Mucosa of stomach (tissue), 1 donor: ENCODE measurements around the gene TCIRG1.
A peak's percentile ranks its signal among the peaks of the same experiment; 100 is the strongest.

ENCODE experiments used
- H3K27me3 ChIP-seq: one replicate; pipeline ENCODE4 v1.7.0; 2013; ENCODE audit warnings: mild to moderate bottlenecking, low read length; ENCODE audit not compliant: control insufficient read depth, insufficient read depth
- H3K36me3 ChIP-seq: one replicate; pipeline ENCODE4 v1.7.0; 2013; ENCODE audit warnings: low read length; ENCODE audit not compliant: control insufficient read depth, insufficient read depth
- H3K4me1 ChIP-seq: one replicate; pipeline ENCODE4 v1.7.0; 2013; ENCODE audit warnings: mild to moderate bottlenecking, low read length; ENCODE audit not compliant: control insufficient read depth, insufficient read depth
- H3K4me3 ChIP-seq: one replicate; pipeline ENCODE4 v1.7.0; 2013; ENCODE audit warnings: low read length
- H3K9ac ChIP-seq: one replicate; pipeline ENCODE4 v1.7.0; 2013; ENCODE audit warnings: mild to moderate bottlenecking, low read length, moderate library complexity
- H3K9me3 ChIP-seq: one replicate; pipeline ENCODE4 v1.7.0; 2013; ENCODE audit warnings: mild to moderate bottlenecking, low read length, moderate library complexity; ENCODE audit not compliant: control insufficient read depth
- donor health status: Pancreatic carcinoma.

The TCIRG1 gene

DNA sequence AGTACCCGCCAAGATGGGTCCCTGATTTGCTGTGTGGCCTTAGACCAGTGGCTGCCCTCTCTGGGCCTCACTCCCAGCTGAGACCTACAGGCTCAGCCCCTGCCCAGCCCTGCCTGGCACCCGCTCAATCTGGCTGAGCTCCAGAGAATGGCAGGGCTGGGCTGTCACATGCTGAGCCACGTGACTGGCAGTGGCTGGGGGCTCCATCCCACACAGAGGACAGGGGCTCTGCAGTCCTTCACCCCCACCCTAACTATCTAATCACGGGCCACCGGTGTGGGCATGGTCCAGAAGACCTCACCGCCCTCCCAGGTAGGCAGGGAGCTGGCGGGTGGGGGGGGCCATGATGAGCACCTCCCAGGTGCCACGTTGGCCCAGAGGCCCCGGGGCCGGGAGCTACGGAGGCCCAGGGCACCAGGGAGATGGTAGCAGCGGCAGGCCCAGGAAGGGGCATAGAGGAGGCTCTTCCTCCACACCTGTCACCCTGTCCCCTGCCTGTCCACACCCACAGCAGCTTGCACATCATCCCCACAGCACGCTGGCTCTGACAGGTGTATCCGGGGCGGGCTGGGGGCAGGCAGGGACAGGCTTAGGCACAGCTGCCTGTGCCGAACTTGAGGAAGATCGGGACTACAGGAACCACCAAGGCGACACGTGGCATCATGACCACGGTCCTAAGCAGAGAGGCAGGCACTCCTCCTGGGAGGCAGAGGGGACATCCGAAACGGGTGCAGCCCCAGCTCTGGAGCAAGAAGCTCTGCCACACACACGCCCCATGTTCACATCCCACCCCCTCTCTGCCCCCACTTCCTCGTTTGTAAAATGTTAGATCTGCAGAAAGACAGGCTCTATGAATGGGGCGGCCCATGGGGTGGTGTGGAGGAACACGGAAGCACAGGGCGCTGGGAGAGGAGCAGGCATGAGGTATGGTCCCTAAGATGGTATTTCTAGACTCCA, 30.2 kb upstream of the TCIRG1 start:
- Histone ChIP-seq H3K4me1 (peaks cover 79% of the 10 kb centered on the region), H3K27me3 (no peaks in the 10 kb centered on the region), H3K36me3 (no peaks in the 10 kb centered on the region), H3K4me3 (no peak overlapping the region), H3K9ac (peak overlapping the region; percentile 59), H3K9me3 (no peaks in the 10 kb centered on the region)

DNA sequence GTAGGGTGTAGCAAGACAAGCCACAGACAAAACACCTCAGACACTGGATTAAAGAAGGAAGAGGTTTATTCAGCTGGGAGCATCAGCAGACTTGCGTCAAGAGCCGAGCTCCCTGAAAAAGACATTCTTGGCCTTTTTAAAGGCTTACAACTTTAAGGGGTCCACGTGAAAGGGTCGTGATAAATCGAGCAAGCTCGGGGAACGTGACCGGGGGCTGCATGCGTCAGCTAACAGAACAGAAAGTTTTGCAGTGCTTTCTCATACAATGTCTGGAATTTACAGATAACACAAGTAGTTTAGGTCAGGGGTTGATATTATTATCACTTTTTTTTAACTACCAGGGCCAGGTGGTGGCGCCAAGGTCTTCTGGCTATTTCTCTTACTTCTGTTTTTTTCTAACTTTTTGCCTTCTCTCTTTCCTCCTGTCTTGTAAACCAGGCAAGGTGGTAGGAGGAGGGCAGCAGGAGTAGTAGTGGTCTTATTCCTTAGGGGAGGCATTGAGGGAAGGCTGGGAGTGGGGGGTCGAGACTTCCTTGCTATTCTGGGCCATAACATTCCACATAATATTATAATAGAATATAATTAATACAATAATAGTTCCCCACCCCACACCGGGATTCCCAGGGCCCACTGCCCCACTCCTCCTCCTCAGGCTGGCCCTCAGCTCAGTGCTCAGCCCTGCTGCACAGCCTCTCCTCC, 29.3 kb upstream of the TCIRG1 start:
- H3K4me1 ChIP-seq: peaks cover 83% of the 10 kb centered on the region
- no peaks in the 10 kb centered on the region for H3K9me3 ChIP-seq
- H3K4me3 ChIP-seq: no peak overlapping the region
- no peaks in the 10 kb centered on the region for H3K27me3 ChIP-seq
- no peaks in the 10 kb centered on the region for H3K36me3 ChIP-seq
- H3K9ac ChIP-seq: peak overlapping the region; percentile 79

DNA sequence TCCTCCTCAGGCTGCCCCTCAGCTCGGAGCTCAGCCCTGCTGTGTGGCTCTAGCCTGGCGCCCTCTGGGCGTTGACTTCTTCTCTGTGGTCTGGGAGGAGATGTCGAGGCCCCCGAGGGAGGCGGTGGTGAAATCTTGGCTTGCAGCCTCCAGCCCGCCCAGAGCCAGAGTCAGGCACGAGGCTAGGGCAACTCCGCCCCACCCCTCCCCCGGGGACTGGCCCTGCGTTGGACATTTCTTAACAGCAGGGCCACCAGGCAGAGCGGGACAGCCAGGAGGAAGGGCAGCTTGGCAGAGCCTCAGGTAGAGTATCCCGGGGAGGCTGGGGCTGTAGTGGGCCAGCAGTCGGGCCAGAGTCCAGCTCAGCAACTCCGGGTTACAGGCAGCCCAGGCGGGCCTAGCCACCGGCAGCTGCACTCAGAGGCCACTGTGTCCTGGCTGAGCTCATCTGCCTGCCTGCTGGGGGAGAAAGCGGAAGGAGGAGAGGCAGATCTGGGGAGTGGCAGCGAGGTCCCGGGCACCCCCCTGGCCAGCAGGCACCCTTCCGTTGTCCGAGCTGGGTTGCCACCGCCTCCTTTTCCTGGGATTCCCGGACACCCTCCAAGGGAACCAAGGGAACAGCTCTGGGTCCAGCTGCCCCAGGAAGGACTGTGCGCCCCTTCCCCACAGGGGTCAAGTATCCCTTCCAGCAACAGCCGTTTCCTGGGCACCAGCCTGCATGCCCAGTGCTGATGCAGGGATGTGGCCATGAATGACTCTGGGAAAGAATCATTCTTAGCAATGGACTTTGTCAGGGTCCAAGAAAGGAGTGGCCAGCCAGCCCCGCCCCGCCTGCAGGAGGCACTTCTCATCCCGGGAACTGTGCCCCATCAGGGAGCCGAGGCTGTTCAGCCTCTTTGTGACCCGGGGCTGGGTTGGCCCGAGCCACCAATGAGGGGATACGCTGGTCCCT, 28.5 kb upstream of the TCIRG1 start, which contains the start of gene ALDH3B1:
Gene ALDH3B1, plus strand, starts transcription at position 238 of the 952 bp plus-strand sequence. CDS start 4,971 bp downstream, outside the sequence.
- H3K9ac ChIP-seq: peak within 1 kb of the TSS; percentile 79
- no peaks in the 10 kb centered on the region for H3K27me3 ChIP-seq
- H3K4me3 ChIP-seq: peak within 1 kb of the TSS; percentile 49
- peaks cover 88% of the 10 kb centered on the region for H3K4me1 ChIP-seq
- no peaks in the 10 kb centered on the region for H3K9me3 ChIP-seq
- no peaks in the 10 kb centered on the region for H3K36me3 ChIP-seq

DNA sequence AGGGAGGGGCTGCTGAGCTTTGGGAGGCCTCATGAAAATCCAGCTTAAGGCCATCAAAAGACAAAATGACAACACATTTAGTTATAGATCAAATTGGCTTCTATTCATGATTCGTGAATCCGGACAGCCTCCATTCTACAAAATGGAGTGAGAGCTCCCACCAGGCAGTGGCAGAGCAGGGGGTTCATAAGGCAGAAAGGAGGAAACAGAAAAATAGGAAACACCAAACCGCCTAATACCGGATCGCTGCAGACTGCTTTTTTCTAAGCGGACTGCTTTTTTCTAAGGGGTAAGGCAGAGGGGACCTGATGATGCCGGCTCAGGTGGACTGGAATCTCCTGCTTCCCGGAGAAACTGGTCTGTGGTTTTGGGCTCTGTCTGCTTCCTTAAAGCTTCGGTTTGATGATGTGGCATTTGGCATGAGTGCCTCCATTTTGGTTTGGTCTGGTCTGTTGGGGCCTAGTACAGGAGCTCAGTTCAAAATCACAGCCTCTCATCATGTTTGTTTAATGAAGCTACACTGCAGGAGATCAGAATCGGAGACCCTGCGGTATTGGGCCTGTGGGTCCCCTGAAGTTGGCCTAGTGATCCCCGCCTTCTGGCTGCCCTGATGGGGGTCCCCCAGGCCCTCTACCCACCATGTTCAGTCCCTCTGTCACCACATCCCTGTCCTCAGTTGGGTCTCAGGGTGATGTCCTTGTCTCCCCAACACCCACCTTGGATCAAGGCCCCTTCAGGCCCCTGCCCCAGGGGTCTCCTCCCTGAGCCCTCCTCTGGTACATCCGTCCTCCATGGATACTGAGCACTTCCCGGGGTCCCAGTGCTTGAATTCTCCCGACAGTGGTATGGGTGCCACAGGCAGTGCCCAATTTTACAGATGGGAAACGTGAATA, 27.5 kb upstream of the TCIRG1 start:
- peak overlapping the region; percentile 79 for H3K9ac ChIP-seq
- H3K4me1 ChIP-seq: peaks cover 86% of the 10 kb centered on the region
- H3K27me3 ChIP-seq: no peaks in the 10 kb centered on the region
- H3K9me3 ChIP-seq: no peaks in the 10 kb centered on the region
- peak overlapping the region; percentile 49 for H3K4me3 ChIP-seq
- no peaks in the 10 kb centered on the region for H3K36me3 ChIP-seq

DNA sequence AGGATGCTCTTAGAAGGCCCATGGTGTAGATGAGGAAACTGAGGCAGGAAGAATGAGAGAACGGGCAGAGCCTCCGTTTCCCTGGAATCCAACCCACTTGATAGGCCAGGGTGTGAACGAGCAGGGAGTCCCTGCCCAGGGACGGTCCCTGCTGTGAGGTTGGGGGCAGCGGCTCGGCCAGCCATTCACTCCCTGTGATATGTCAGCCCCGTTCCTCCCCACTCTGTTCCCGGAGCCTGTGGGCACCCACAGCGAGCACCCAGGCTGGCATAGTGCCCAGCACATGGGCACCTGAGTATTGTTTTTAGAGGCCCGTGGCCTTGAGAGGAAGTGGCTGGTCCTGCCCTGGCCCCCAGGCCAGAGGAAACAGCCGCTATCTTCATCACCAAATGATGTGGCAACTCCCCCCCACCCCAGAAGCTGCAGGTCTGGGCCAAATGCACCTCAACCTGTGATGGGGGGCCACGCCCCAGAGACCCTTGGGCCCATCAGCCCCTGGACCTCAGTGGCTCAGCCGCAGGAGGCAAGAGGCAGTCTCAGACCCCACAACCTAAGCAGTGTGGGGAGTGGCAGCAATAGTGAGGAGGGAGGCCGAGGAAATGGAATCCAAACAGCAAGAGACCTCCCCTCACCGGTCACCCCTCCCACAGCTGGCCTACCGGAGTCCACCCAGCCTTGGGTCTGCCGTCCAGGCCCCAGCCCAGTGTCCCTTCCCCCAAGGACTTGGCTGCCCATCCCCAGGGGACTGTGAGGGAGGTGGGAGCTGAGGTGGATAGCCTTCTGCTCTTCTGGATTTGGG, 26.6 kb upstream of the TCIRG1 start:
- Histone ChIP-seq H3K4me3 (no peak overlapping the region), H3K9ac (peak overlapping the region; percentile 40), H3K4me1 (peaks cover 87% of the 10 kb centered on the region)

DNA sequence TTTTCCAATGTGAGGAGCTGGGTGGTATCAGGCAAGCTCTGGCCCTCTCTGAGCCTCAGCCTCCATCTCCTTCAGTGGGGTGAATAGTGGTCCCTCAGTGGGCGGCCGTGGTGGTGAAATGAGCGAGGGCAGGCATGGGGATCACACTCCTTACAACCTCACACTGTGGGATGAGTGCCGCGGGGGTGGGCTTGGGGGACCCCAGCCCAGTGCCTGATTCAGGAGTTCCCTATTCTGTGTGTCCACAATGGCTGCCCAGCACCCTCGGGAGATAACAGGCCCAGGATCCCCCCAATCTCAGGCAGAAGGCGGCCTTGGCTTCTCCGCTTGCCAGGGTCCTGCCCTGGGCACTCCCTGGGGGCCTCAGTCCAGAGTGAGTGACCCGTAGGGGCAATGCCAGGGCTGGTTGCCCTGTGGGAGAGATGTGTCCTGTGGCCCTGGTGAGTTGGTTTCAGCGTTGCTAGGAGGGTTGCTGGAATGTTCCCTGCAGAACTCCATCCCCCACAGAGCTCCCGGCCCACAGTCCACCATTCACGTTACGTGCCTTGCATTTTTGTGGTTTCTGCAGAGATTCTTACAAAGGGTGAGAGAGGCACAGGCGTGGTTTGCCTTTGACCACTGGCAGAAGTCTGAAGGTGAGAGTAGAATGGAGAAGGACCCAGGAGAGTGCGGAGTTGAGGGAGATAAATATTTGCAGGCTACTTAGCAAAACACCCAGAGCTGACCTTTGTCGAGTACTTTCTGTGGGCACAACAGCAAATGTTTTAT, 25.8 kb upstream of the TCIRG1 start:
- Histone ChIP-seq H3K9ac (no peak overlapping the region), H3K4me3 (no peak overlapping the region), H3K36me3 (no peaks in the 10 kb centered on the region), H3K27me3 (no peaks in the 10 kb centered on the region), H3K9me3 (no peaks in the 10 kb centered on the region), H3K4me1 (peaks cover 83% of the 10 kb centered on the region)

More for the DNA sequence above, 26.6 kb upstream of the TCIRG1 start:
- no peaks in the 10 kb centered on the region for H3K36me3 ChIP-seq
- H3K27me3 ChIP-seq: no peaks in the 10 kb centered on the region
- no peaks in the 10 kb centered on the region for H3K9me3 ChIP-seq

DNA sequence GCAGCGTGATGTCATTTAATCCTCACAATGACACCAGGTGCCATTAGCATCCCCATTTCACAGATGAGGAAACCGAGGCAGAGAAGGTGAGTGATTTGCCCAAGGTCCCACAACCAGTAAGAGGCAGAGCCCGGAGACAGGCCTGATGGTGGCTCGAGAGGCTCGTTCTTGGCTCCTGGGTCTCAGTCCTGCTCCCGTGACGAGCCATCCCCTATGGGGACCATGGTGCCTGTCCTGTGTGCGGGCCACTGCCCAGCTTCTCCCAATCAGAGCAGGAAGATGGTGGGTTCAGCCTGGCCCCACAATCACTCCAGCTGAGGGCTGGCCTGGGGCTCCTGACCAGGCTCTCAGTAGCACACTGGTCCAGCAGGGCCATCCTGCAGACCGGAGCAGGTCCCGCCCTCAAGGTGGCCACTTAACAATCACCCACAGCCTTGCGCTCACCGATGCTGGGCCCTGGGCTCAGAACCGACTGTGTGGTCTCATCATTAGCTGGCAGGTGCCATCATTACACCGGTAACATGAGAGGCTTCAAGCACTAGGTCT, 25.1 kb upstream of the TCIRG1 start:
- no peaks in the 10 kb centered on the region for H3K36me3 ChIP-seq
- no peak overlapping the region for H3K4me3 ChIP-seq
- H3K9me3 ChIP-seq: no peaks in the 10 kb centered on the region
- no peaks in the 10 kb centered on the region for H3K27me3 ChIP-seq
- peak overlapping the region; percentile 45 for H3K9ac ChIP-seq
- peaks cover 77% of the 10 kb centered on the region for H3K4me1 ChIP-seq

DNA sequence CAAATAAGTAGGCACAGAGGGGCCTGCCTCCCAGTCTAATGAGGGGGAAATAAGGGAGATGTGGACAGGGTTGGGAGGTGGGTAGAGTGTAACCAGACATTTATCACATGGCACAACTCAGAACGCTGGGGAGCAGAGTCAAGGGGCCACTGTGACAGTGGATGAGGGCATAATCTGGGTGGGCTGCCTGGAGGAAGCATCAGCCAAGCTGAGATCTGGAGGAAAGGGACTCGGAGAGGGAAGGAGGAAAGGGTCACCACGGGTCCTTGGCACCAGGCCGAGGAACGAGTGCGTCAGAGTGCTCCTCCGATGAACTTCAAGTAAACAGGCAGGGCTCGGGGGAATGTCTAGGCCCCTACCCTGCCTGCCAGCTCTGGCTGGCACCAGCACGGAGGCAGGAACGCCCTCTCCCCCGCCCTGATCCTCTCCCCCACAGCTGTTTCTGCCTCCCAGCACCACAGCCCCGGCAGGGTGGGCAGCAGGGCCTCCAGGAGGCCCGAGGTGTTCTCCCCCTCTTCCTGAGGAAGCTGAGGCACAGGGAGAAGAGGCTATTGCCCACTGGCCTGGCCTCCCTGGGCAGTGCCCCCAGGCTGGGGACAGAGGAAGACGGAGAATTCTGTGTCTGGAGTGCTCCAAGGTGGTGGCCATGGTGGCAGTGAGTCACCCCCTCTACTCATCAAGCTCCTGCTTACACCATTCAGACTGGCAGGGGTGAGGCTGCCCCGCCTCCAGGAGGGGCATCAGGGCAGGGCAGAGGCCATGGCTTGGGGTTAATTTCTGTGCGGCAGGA, 24.5 kb upstream of the TCIRG1 start:
- H3K9me3 ChIP-seq: no peaks in the 10 kb centered on the region
- H3K27me3 ChIP-seq: no peaks in the 10 kb centered on the region
- H3K36me3 ChIP-seq: no peaks in the 10 kb centered on the region
- peaks cover 70% of the 10 kb centered on the region for H3K4me1 ChIP-seq
- peak overlapping the region; percentile 45 for H3K9ac ChIP-seq
- H3K4me3 ChIP-seq: no peak overlapping the region

DNA sequence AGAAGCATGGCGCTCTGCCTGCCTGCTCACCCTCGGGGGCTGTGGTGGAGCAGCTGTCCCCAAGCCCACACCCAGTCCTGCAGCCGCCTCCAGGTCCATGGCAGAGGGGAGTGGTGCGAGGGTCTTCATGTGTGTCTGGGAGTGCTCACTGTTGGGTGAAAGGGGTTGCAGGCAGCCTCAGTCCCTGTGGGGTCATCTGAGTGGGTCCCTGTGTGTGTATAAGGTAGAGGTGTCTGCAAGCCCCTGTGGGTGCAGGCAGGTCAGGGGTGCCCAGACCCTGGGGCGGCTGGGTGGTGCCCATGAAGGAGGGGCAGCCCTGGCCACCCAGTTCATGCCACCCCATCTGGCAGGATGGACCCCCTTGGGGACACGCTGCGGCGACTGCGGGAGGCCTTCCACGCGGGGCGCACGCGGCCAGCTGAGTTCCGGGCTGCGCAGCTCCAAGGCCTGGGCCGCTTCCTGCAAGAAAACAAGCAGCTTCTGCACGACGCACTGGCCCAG, 23.8 kb upstream of the TCIRG1 start:
- Histone ChIP-seq H3K27me3 (no peaks in the 10 kb centered on the region), H3K9me3 (no peaks in the 10 kb centered on the region), H3K4me3 (no peak overlapping the region), H3K36me3 (no peaks in the 10 kb centered on the region), H3K9ac (no peak overlapping the region), H3K4me1 (peaks cover 68% of the 10 kb centered on the region)
